Measurements from ENCODE around the gene ASB4. TPM values are rescaled to one million over a fixed set of nuclear protein-coding genes. Genes with fewer than 3 reads are reported as not detected.
"Not testable (repeated sequence)": the region's sequence is repeated elsewhere in the genome, so short reads cannot be mapped to it uniquely, and the experiment has no call there.

ASB4 gene
- polyA plus RNA-seq, 3 donors from 2014 or later: not detected

DNA sequence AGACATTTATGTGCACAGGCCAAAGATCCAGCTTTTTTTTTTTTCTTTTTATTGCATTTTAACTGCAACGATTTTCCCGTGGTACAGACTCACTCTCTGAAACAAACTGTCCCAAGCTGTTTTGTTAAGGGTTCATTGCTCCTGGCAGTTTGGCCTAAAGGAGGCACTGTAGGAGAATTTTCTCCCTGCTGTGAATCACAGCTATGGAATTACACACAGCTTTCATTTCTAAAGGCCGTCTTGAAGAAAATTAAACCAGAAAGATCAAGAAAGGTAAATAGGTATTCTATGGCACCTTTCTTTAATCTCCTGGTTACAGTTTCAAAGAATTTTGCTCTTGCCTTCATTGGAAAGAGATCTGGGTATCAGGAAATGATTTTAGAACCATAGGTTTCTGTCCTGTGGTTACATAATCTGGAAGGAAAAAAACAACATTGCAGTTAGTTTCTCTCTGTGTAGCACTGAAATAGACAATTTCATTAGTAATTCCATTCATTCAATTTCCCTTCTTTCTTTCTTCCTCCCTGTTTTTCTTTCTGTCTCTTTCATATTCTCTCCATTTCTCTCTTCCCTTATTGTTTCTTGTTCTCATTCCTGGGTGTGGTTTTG is 59.4 kb downstream of the ASB4 start:
- peak in 1 of 3 donors; percentile 7 for DNase-seq
- no peaks in the 10 kb centered on the region for H3K9me3 Mint-ChIP-seq
- peaks cover 0 to 3% (median 2%) of the 10 kb centered on the region in 3 donors for H3K27me3 Mint-ChIP-seq (ENCODE audit: low read depth in 3 of 3)
- no peak overlapping the region for H3K27ac Mint-ChIP-seq
- no peak overlapping the region for H3K4me3 Mint-ChIP-seq
- peaks cover 0 to 3% of the 10 kb centered on the region in 2 donors for H3K4me1 Mint-ChIP-seq
- H3K36me3 Mint-ChIP-seq: no peaks in the 10 kb centered on the region

DNA sequence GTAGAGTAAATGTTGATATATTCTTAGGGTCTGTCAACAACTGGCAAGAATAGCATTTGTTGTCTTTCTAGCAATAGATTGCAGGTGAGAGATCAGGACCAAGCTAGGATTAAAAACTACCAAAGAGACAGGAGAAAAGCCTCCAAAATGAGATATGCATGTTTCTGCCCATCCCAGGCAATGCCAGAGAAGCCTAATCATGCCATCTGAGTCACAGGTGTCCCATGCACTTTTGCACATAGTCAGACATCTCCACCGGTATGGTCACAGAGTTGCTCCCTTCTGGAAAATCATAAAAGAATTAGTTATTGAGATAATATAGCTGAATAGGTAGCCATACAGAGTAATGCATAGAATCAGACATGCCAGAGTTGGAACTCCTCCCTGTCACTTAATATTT is 59.9 kb downstream of the ASB4 start:
- Mint-ChIP-seq H3K36me3 (no peaks in the 10 kb centered on the region), H3K9me3 (no peaks in the 10 kb centered on the region), H3K27ac (no peak overlapping the region), H3K27me3 (ENCODE audit: low read depth in 3 of 3) (peaks cover 0 to 3% (median 2%) of the 10 kb centered on the region in 3 donors), H3K4me1 (peaks cover 0 to 3% of the 10 kb centered on the region in 2 donors), H3K4me3 (no peak overlapping the region)
- no peak for DNase-seq

DNA sequence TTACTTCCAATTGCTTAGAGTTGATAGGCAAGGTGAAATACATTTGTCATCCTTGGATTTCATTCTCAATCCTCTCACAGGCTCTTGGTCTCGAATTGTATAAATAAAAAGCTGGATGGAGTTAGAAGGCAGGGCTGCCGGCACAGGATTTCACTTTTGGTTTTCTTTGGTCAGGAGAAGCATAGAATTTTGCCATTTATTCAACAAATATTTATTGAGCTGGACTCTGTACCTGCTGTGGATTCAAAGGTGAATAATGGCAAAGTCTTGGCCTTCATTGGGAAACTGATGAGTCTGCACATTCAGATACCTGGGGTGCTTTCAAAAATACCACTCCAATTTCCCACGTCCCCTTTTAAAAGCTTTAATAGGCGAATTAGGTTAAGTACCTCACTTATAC is 60.9 kb downstream of the ASB4 start:
- DNase-seq: no peak
- Mint-ChIP-seq H3K4me1 (peaks cover 0 to 3% of the 10 kb centered on the region in 2 donors), H3K36me3 (no peaks in the 10 kb centered on the region), H3K4me3 (no peak overlapping the region), H3K9me3 (no peaks in the 10 kb centered on the region), H3K27me3 (ENCODE audit: low read depth in 3 of 3) (peaks cover 0 to 8% (median 2%) of the 10 kb centered on the region in 3 donors), H3K27ac (no peak overlapping the region)

DNA sequence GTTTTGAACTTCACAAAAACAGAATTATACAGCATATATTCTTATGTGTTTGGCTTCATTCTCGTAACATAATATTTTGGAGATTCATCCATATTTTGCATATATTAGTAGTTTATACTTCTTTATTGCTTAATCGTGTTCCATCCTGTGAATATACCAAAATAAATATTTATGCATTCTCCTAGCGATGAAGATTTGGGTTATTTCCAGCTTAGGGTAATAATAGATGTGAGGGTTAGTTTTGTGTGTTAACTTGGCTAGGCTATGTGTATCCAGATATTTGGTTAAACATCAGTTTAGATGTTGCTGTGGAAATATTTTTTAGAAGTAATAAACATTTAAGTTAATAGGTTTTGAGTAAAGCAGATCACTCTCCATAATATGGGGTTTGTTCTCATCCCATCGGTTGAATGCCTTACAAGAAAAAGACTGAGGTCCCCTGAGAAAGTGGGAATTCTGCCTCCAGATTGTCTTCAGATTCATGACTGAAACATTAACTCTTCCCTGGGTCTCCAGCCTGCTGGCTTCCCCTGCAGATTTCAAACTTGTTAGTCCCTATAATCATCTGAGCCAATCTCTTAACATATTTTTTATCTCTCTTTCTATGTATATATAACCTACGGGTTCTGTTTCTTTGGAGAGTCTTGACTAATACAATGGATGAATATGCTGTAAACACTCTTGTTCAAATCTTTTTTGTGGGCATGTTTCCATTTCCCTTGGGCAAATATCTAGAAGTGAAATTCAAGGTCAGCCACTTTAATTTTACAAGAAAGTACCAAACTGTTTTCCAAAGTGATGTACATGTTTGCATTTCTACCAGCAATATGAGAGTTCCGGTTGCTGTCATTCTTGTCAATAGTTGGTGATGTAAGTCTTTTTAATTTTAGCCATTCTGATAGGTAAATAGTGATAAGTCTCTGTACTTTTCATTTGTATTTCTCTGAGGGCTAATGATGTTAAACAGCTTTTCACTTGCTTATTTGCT is 61.9 kb downstream of the ASB4 start:
- Mint-ChIP-seq H3K27me3 (ENCODE audit: low read depth in 3 of 3) (peaks cover 0 to 8% (median 2%) of the 10 kb centered on the region in 3 donors), H3K4me1 (peaks cover 0 to 3% of the 10 kb centered on the region in 2 donors), H3K36me3 (no peaks in the 10 kb centered on the region), H3K9me3 (no peaks in the 10 kb centered on the region), H3K27ac (no peak overlapping the region), H3K4me3 (no peak overlapping the region)
- no peak for DNase-seq

DNA sequence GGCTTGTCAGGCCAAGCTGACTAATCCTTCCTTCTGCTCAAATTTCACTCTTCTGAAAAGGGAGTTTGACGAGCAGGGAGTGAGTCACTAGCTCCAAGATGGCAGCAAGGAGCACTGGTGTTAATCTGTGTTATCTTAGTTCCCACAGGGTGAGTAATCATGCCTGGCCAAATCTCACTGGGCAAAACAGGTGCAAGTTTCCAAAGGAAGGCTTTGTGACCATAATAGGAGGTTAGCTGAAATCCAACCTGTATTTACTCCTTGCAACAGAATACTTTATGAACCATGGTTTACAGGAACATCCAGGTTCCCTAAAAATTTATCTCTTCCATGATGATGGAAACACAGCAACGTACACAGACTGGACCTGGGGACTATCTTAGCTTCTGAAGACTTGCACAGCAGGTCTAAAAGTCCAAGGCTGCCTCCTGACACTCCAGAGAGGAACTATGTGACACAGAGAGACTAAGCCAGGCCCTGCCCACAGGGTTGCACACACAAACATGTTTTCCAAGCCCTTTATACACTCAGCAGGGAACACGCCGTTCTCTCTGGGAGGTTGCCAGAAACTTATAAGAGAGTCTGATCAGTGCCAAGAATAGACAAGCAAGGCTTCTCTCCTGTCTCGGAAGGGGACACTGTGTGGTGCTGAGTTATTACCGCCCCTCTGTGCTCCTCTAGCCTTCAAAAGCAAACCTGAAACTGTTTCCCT is 64.2 kb downstream of the ASB4 start:
- DNase-seq: no peak
- Mint-ChIP-seq H3K27ac (peak overlapping the region in 1 of 6 donors; percentile 29), H3K4me1 (peaks cover 0 to 3% of the 10 kb centered on the region in 2 donors), H3K4me3 (no peak overlapping the region), H3K36me3 (no peaks in the 10 kb centered on the region), H3K9me3 (no peaks in the 10 kb centered on the region), H3K27me3 (ENCODE audit: low read depth in 3 of 3) (peaks cover 0 to 8% (median 2%) of the 10 kb centered on the region in 3 donors)

DNA sequence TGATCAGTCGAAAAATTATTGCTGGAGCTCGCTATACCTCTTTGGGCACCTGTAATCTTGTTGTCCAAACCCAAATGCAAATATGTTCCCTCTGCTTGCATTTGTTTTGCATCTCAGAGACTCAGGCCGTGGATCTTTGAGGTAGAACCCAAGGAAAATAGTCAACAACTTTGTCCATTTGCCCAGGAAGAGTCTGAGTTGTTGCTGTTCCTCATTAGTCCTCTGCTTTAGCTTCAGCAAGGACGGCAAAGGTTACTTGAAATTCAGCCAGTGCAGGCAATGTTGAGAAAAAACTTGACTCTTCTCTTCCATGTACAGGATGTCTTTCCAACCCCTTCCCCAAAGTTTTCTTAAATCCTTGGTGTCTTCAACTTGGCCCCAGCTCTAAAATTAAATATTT is 64.8 kb downstream of the ASB4 start:
- H3K4me3 Mint-ChIP-seq: no peak overlapping the region
- H3K27ac Mint-ChIP-seq: no peak overlapping the region
- DNase-seq: no peak
- H3K36me3 Mint-ChIP-seq: no peaks in the 10 kb centered on the region
- peaks cover 0 to 8% (median 2%) of the 10 kb centered on the region in 3 donors for H3K27me3 Mint-ChIP-seq (ENCODE audit: low read depth in 3 of 3)
- peaks cover 0 to under 1% of the 10 kb centered on the region in 2 donors for H3K4me1 Mint-ChIP-seq
- no peaks in the 10 kb centered on the region for H3K9me3 Mint-ChIP-seq

DNA sequence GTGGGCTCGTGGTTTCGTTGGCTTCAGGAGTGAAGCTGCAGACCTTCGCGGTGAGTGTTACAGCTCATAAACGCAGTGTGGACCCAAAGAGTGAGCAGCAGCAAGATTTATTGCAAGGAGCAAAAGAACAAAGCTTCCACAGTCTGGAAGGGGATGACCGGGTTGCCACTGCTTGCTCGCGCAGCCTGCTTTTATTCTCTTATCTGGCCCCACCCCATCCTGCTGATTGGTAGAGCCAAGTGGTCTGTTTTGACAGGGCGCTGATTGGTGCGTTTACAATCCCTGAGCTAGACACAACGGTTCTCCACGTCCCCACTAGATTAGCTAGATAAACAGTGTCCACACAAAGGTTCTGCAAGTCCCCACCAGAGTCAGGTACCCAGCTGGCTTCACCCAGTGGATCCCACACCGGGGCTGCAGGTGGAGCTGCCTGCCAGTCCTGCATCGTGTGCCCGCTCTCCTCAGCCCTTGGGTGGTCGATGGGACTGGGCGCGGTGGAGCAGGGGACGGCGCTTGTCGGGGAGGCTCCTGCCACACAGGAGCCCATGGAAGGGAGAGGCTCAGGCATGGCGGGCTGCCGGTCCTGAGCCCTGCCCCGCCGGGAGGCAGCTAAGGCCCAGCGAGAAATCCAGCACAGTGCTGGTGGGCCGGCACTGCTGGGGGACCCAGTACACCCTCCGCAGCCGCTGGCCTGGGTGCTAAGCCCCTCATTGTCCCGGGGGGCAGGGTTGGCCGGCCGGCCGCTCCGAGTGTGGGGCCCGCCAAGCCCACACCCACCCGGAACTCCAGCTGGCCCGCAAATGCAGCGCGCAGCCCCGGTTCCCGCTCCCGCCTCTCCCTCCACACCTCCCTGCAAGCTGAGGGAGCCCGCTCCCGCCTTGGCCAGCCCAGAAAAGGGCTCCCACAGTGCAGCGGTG is 66.5 kb downstream of the ASB4 start:
- not testable (repeated sequence) for H3K36me3 Mint-ChIP-seq; H3K4me1 Mint-ChIP-seq; DNase-seq; H3K27ac Mint-ChIP-seq; H3K9me3 Mint-ChIP-seq; H3K27me3 Mint-ChIP-seq (ENCODE audit: low read depth in 3 of 3)
- peak overlapping the region in 4 of 5 donors; percentile 15 to 64 (median 54) for H3K4me3 Mint-ChIP-seq

DNA sequence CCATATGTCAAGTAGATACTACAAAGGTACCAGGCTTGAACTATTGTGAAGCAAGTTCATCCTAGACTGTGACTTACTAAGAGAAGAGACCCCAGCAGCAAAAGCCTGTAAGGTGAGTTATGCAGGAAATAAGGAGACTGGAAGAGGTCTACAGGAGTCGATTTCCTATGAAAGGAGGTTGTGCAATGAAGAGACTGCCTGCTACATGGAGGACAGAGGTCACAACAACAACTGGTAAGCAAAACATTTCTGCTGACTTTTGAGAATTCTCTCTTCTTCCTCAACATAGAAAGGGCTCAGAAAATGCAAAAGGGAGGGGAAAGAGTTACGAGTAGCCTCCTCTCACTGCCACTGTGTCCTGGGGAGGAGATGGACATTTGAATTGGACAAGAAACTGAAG is 68.2 kb downstream of the ASB4 start:
- no peaks in the 10 kb centered on the region for H3K36me3 Mint-ChIP-seq
- H3K27ac Mint-ChIP-seq: no peak overlapping the region
- H3K9me3 Mint-ChIP-seq: no peaks in the 10 kb centered on the region
- no peaks in the 10 kb centered on the region for H3K4me1 Mint-ChIP-seq
- DNase-seq: no peak
- no peak overlapping the region for H3K4me3 Mint-ChIP-seq
- H3K27me3 Mint-ChIP-seq (ENCODE audit: low read depth in 3 of 3): peaks cover 0 to 6% (median 2%) of the 10 kb centered on the region in 3 donors

DNA sequence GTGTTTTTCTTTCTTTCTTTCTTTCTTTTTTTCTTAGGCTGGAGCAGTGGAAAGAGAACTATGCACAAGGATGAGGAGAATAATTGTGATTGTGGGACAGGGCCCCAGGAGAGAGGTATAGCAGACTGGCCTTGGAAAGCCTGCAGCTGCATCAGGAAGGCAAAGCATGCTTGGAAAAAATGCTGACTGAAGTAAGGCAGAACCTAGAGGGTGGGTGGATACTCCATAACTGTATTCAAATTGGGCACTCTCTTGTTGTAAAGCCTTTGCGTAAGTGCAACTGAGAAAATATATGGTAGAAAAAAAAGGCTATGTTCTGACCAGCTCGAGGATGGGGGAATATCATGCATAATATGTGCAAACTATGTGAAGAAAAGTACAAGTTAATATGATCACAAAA is 71.0 kb downstream of the ASB4 start:
- Mint-ChIP-seq H3K27me3 (ENCODE audit: low read depth in 3 of 3) (peaks cover 0 to 3% (median 0%) of the 10 kb centered on the region in 3 donors), H3K27ac (no peak overlapping the region), H3K4me1 (no peaks in the 10 kb centered on the region), H3K4me3 (no peak overlapping the region), H3K9me3 (no peaks in the 10 kb centered on the region), H3K36me3 (no peaks in the 10 kb centered on the region)
- DNase-seq: no peak

DNA sequence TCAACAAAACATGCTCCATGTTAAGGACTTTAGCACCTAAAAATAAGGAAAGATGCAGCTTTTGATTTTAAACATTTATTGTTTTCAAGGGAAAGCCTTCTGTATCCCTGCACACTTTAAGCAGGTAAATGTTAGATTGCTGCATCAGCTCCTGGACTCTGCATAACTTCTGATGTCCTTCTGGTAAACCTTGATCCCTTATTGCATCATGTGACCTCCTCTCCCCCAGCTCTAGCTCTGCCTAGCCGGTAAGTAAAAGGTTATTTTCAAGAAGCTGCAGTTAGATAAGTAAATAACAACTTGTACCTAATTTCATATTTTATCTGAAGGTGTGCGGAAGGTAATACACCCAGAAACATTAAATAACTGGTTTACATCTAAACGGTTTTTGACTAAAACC is 73.1 kb downstream of the ASB4 start:
- no peaks in the 10 kb centered on the region for H3K9me3 Mint-ChIP-seq
- H3K27ac Mint-ChIP-seq: no peak overlapping the region
- H3K36me3 Mint-ChIP-seq: no peaks in the 10 kb centered on the region
- H3K4me3 Mint-ChIP-seq: no peak overlapping the region
- no peaks in the 10 kb centered on the region for H3K4me1 Mint-ChIP-seq
- DNase-seq: no peak
- H3K27me3 Mint-ChIP-seq (ENCODE audit: low read depth in 3 of 3): peaks cover 0 to 2% (median 2%) of the 10 kb centered on the region in 3 donors

DNA sequence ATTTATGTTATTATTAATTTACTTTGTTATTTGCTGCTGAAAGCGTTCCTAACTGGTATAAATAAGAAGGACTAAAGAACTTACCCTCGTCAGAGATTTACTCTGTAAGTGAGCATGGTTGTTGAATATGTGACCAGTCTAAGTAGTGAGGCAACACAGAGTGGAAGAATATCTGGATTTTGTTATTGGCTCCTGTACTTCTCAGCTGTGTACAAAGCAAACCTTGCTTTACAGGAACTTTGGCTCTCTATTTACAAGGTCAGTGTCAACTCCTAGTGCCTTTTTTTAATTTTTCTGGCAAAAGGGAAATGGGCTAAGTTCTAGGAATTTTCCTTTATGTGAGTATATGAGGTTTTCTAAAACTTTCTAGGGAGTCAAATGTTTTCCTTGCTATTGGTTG is 74.9 kb downstream of the ASB4 start:
- no peak for DNase-seq
- Mint-ChIP-seq H3K9me3 (no peaks in the 10 kb centered on the region), H3K27ac (no peak overlapping the region), H3K27me3 (ENCODE audit: low read depth in 3 of 3) (peaks cover 0 to 2% (median 2%) of the 10 kb centered on the region in 3 donors), H3K4me1 (no peaks in the 10 kb centered on the region), H3K36me3 (no peaks in the 10 kb centered on the region), H3K4me3 (no peak overlapping the region)

DNA sequence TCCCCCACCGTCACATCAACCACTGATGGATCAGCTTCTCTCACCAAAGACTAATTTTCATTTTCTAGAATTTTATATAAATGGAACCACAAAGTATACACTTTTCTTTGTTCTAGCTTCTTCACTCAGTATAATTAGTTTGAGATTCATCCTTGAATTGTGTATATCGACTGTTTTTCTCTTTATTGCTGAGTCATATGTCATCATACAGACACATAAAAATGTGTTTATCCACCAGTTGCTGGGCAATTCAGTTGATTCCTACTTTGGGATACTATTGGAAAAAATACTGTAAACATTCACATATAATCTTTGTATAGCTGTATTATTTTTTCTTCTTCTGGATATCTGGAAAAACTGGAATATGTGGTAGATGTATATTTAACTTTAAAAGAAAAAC is 84.0 kb downstream of the ASB4 start:
- Mint-ChIP-seq H3K36me3 (no peaks in the 10 kb centered on the region), H3K9me3 (peaks cover 0 to 5% (median 0%) of the 10 kb centered on the region in 6 donors), H3K27me3 (ENCODE audit: low read depth in 3 of 3) (peaks cover 0 to 3% (median 0%) of the 10 kb centered on the region in 3 donors), H3K4me3 (no peak overlapping the region), H3K27ac (no peak overlapping the region), H3K4me1 (no peaks in the 10 kb centered on the region)
- DNase-seq: no peak

DNA sequence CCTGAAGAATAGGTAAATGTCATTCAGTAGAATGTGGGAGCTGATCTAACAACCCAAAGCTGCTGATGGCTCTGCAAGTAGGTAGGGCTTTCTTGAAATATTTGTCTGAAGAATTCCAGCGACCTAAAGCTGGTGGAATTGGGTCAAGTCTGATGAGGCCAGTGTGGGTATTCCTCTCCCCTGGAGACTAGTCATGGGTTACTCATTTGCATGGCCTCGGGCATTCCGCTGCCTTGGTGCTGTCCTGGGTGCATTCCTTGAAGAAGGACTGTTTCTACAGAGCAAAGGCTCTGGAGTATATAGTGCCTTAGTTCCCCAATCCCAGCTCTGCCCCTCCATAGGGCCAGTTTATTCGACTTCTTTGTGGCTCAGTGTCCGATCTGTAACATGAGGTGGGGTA is 91.4 kb downstream of the ASB4 start:
- H3K27ac Mint-ChIP-seq: no peak overlapping the region
- H3K4me3 Mint-ChIP-seq: no peak overlapping the region
- no peaks in the 10 kb centered on the region for H3K4me1 Mint-ChIP-seq
- H3K9me3 Mint-ChIP-seq: peaks cover 0 to 5% (median 0%) of the 10 kb centered on the region in 6 donors
- H3K27me3 Mint-ChIP-seq (ENCODE audit: low read depth in 3 of 3): peaks cover 0 to 5% (median 3%) of the 10 kb centered on the region in 3 donors
- H3K36me3 Mint-ChIP-seq: no peaks in the 10 kb centered on the region
- no peak for DNase-seq

Measured in immature natural killer cell (primary cell).